Epithelial cell of proximal tubule (primary cell): ENCODE measurements around the gene RPS6KA2. TPM values are rescaled to one million over a fixed set of nuclear protein-coding genes. Genes with fewer than 3 reads are reported as not detected.
"Not testable (repeated sequence)": the region's sequence is repeated elsewhere in the genome, so short reads cannot be mapped to it uniquely, and the experiment has no call there.

Experiments used
- DNase-seq: peaks from one replicate; pipeline ENCODE4 v3.0.0-alpha.2; 2011; ENCODE audit warnings: low read depth
- H3K4me3 ChIP-seq: 2 replicates; pipeline ENCODE4 v1.5.1; 2011; ENCODE audit warnings: low read depth, mild to moderate bottlenecking, low read length
- CTCF ChIP-seq: conservative IDR thresholded peaks from 2 replicates; pipeline ENCODE4 v1.5.1; 2012; ENCODE audit warnings: low read depth, mild to moderate bottlenecking, low read length
- total RNA-seq: library from RNA; depleted of rRNA; stranded (reverse); fragments of >200 nt; gene quantifications from 2 replicates; pipeline ENCODE4 v1.2.3, GENCODE V29; 2015

RPS6KA2 gene
- total RNA-seq, 1 donor from 2014 or later, result 20.8 TPM

DNA sequence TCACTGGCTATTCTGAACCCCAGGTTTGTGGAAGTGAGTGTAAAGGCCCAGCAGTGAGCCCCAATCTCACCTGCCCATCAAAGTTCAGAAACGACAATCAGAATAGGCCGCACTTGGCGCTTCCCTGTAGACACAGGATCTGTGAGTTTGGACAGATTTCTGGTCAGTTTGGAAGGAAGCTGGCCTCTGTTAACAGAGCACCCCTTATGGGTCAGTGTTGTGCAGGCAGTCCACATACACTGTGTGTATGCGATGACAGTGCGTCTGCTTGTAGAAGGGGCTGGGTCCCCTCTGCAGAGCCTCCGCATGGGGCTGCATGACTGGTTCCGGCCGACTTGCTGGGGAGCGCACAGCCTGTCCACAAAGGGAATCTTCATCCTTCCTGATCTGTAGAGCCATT, 240.9 kb downstream of the RPS6KA2 start:
- TF ChIP-seq CTCF, result no peak
- DNase-seq, result no peak
- no peak overlapping the region for H3K4me3 ChIP-seq

GRCh38 chr6:166383802-166384363, 243.2 kb downstream of the RPS6KA2 start:
- TF ChIP-seq CTCF, result peak; percentile 13
- H3K4me3 ChIP-seq, result peak overlapping the region; percentile 86
- not testable (repeated sequence) for DNase-seq

- H3K4me3 ChIP-seq, result peak within 1 kb of the TSS; percentile 86
- no peak for TF ChIP-seq CTCF
- DNase-seq, result peak; percentile 46
These were observed 243.9 kb downstream of the RPS6KA2 start, which contains the start of gene MPC1 for GRCh38 chr6:166382933-166383801. Gene MPC1 (minus strand): TSS chr6:166382940. CDS start chr6:166382876, 64 bp downstream.

GRCh38 chr6:166382500-166382932, 244.5 kb downstream of the RPS6KA2 start:
- no peak for TF ChIP-seq CTCF
- no peak for DNase-seq

GRCh38 chr6:166381733-166382499, 245.1 kb downstream of the RPS6KA2 start:
- peak overlapping the region; percentile 86 for H3K4me3 ChIP-seq
- peak; percentile 18 for DNase-seq
- peak; percentile 70 for TF ChIP-seq CTCF

More at GRCh38 chr6:166382500-166382932, 244.5 kb downstream of the RPS6KA2 start:
- H3K4me3 ChIP-seq, result peak overlapping the region; percentile 86

GRCh38 chr6:166381381-166381732, 245.7 kb downstream of the RPS6KA2 start:
- peak overlapping the region; percentile 86 for H3K4me3 ChIP-seq
- no peak for TF ChIP-seq CTCF

More at GRCh38 chr6:166381381-166381732, 245.7 kb downstream of the RPS6KA2 start:
- no peak for DNase-seq
